HUES48 (cell line): ENCODE data around the gene KCTD2.

ENCODE experiments used
- H3K27ac ChIP-seq: one replicate; pipeline ENCODE4 v1.7.0; 2013; ENCODE audit warnings: low read depth, low read length, inconsistent platforms
- H3K27me3 ChIP-seq: 2 replicates; pipeline ENCODE4 v1.6.1; 2013; ENCODE audit warnings: mild to moderate bottlenecking, low read length; ENCODE audit not compliant: control insufficient read depth, insufficient read depth
- H3K36me3 ChIP-seq: 2 replicates; pipeline ENCODE4 v1.6.1; 2013; ENCODE audit warnings: low read length; ENCODE audit not compliant: control insufficient read depth, insufficient read depth
- H3K4me1 ChIP-seq: 2 replicates; pipeline ENCODE4 v1.6.1; 2013; ENCODE audit warnings: mild to moderate bottlenecking, low read length; ENCODE audit not compliant: control insufficient read depth, insufficient read depth
- H3K4me3 ChIP-seq: 2 replicates; pipeline ENCODE4 v1.5.1; 2013; ENCODE audit warnings: mild to moderate bottlenecking, low read depth, low read length
- H3K9ac ChIP-seq: 2 replicates; pipeline ENCODE4 v1.6.1; 2013; ENCODE audit warnings: mild to moderate bottlenecking, low read depth, low read length, moderate library complexity
- H3K9me3 ChIP-seq: 2 replicates; pipeline ENCODE4 v1.6.1; 2013; ENCODE audit warnings: low read length; ENCODE audit not compliant: control insufficient read depth, insufficient read depth

KCTD2 gene

GRCh38 chr17:75060434-75061054 lies 13.5 kb downstream of the KCTD2 start:
- Histone ChIP-seq H3K4me1 (no peaks in the 10 kb centered on the region), H3K9me3 (no peaks in the 10 kb centered on the region), H3K4me3 (no peak overlapping the region), H3K9ac (no peak overlapping the region), H3K27me3 (no peaks in the 10 kb centered on the region), H3K36me3 (peaks cover 78% of the 10 kb centered on the region), H3K27ac (no peak overlapping the region)

GRCh38 chr17:75061055-75061438 lies 14.0 kb downstream of the KCTD2 start:
- Histone ChIP-seq H3K27ac (no peak overlapping the region), H3K27me3 (no peaks in the 10 kb centered on the region), H3K4me1 (no peaks in the 10 kb centered on the region), H3K36me3 (peaks cover 80% of the 10 kb centered on the region), H3K9me3 (no peaks in the 10 kb centered on the region), H3K9ac (no peak overlapping the region), H3K4me3 (no peak overlapping the region)

GRCh38 chr17:75061618-75062017 lies 14.6 kb downstream of the KCTD2 start:
- Histone ChIP-seq H3K36me3 (peaks cover 74% of the 10 kb centered on the region), H3K27me3 (no peaks in the 10 kb centered on the region), H3K9me3 (no peaks in the 10 kb centered on the region), H3K27ac (no peak overlapping the region), H3K4me1 (no peaks in the 10 kb centered on the region), H3K9ac (no peak overlapping the region), H3K4me3 (no peak overlapping the region)

GRCh38 chr17:75063201-75063600 lies 16.2 kb downstream of the KCTD2 start:
- no peaks in the 10 kb centered on the region for H3K27me3 ChIP-seq
- H3K36me3 ChIP-seq, result peaks cover 68% of the 10 kb centered on the region
- H3K4me3 ChIP-seq, result no peak overlapping the region
- H3K27ac ChIP-seq, result no peak overlapping the region
- no peak overlapping the region for H3K9ac ChIP-seq
- no peaks in the 10 kb centered on the region for H3K9me3 ChIP-seq
- no peaks in the 10 kb centered on the region for H3K4me1 ChIP-seq

- H3K27me3 ChIP-seq, result no peaks in the 10 kb centered on the region
- no peaks in the 10 kb centered on the region for H3K4me1 ChIP-seq
- peaks cover 68% of the 10 kb centered on the region for H3K36me3 ChIP-seq
Measured at GRCh38 chr17:75063626-75064025, 16.6 kb downstream of the KCTD2 start.

GRCh38 chr17:75064040-75064439 lies 17.0 kb downstream of the KCTD2 start:
- Histone ChIP-seq H3K9ac (no peak overlapping the region), H3K36me3 (peaks cover 68% of the 10 kb centered on the region), H3K27ac (no peak overlapping the region), H3K4me3 (no peak overlapping the region), H3K9me3 (no peaks in the 10 kb centered on the region), H3K4me1 (no peaks in the 10 kb centered on the region), H3K27me3 (no peaks in the 10 kb centered on the region)

More at GRCh38 chr17:75063626-75064025, 16.6 kb downstream of the KCTD2 start:
- Histone ChIP-seq H3K9ac (no peak overlapping the region), H3K27ac (no peak overlapping the region), H3K4me3 (no peak overlapping the region), H3K9me3 (no peaks in the 10 kb centered on the region)

- no peaks in the 10 kb centered on the region for H3K27me3 ChIP-seq
- no peak overlapping the region for H3K4me3 ChIP-seq
- no peak overlapping the region for H3K9ac ChIP-seq
- H3K36me3 ChIP-seq, result peaks cover 64% of the 10 kb centered on the region
- no peaks in the 10 kb centered on the region for H3K4me1 ChIP-seq
- H3K9me3 ChIP-seq, result no peaks in the 10 kb centered on the region
- no peak overlapping the region for H3K27ac ChIP-seq
Measured at GRCh38 chr17:75064460-75064859, 17.4 kb downstream of the KCTD2 start.

- H3K36me3 ChIP-seq, result peaks cover 58% of the 10 kb centered on the region
- H3K4me3 ChIP-seq, result no peak overlapping the region
- no peak overlapping the region for H3K9ac ChIP-seq
- no peaks in the 10 kb centered on the region for H3K27me3 ChIP-seq
- no peak overlapping the region for H3K27ac ChIP-seq
- no peaks in the 10 kb centered on the region for H3K4me1 ChIP-seq
- H3K9me3 ChIP-seq, result no peaks in the 10 kb centered on the region
Measured at GRCh38 chr17:75064867-75065561, 18.0 kb downstream of the KCTD2 start.

- Histone ChIP-seq H3K27ac (no peak overlapping the region), H3K4me1 (no peaks in the 10 kb centered on the region)
Measured at GRCh38 chr17:75065562-75066151, 18.6 kb downstream of the KCTD2 start.

GRCh38 chr17:75067856-75068255 lies 20.8 kb downstream of the KCTD2 start:
- Histone ChIP-seq H3K36me3 (peaks cover 30% of the 10 kb centered on the region), H3K9me3 (no peaks in the 10 kb centered on the region), H3K27ac (no peak overlapping the region), H3K9ac (no peak overlapping the region), H3K27me3 (no peaks in the 10 kb centered on the region), H3K4me3 (no peak overlapping the region), H3K4me1 (no peaks in the 10 kb centered on the region)

More at GRCh38 chr17:75065562-75066151, 18.6 kb downstream of the KCTD2 start:
- no peaks in the 10 kb centered on the region for H3K9me3 ChIP-seq
- H3K4me3 ChIP-seq, result no peak overlapping the region
- H3K27me3 ChIP-seq, result no peaks in the 10 kb centered on the region
- H3K36me3 ChIP-seq, result peaks cover 52% of the 10 kb centered on the region
- H3K9ac ChIP-seq, result no peak overlapping the region

- H3K9me3 ChIP-seq, result no peaks in the 10 kb centered on the region
- H3K4me3 ChIP-seq, result no peak overlapping the region
- H3K9ac ChIP-seq, result no peak overlapping the region
- peaks cover 21% of the 10 kb centered on the region for H3K36me3 ChIP-seq
- H3K27ac ChIP-seq, result no peak overlapping the region
- no peaks in the 10 kb centered on the region for H3K4me1 ChIP-seq
- no peaks in the 10 kb centered on the region for H3K27me3 ChIP-seq
Measured at GRCh38 chr17:75068750-75069149, 21.7 kb downstream of the KCTD2 start.
